Thoracic aorta (tissue), 2 donors: ENCODE data around the gene HLA-F. TPM values are rescaled to one million over a fixed set of nuclear protein-coding genes. Genes with fewer than 3 reads are reported as not detected.

Source experiments
- ATAC-seq: fragments of 150-250 bp; one replicate; pipeline ENCODE4 v1.8.0; 2017; ENCODE audit warnings: low read depth; ENCODE audit not compliant: insufficient number of reproducible peaks, low FRiP score
- DNase-seq: peaks from one replicate; pipeline ENCODE4 v3.0.0-alpha.2; 2020; ENCODE audit warnings: low spot score
- H3K27ac ChIP-seq, 2 donors: fragments of 200-600 bp; sonication (generic); 1 replicate in 1 of 2; 2 replicates in 1 of 2; pipeline ENCODE4 v1.5.1; 2016; ENCODE audit warnings: mild to moderate bottlenecking in 2 of 2, moderate library complexity in 2 of 2
- H3K27me3 ChIP-seq: fragments of 200-600 bp; sonication (generic); replicated peaks from 2 replicates; pipeline ENCODE4 v1.6.0; 2016; ENCODE audit warnings: mild to moderate bottlenecking; ENCODE audit not compliant: insufficient read depth
- H3K36me3 ChIP-seq: fragments of 200-600 bp; sonication (generic); one replicate; pipeline ENCODE4 v1.5.1; 2016
- H3K4me1 ChIP-seq, 2 donors: fragments of 200-600 bp; sonication (generic); 1 replicate in 1 of 2; 2 replicates in 1 of 2; pipeline versions ENCODE4 v1.5.1 to v1.6.0; 2016; ENCODE audit warnings: low read depth in 2 of 2, mild to moderate bottlenecking in 1 of 2; ENCODE audit not compliant: control insufficient read depth in 1 of 2
- H3K4me3 ChIP-seq: fragments of 200-600 bp; sonication (generic); 2 replicates; pipeline ENCODE4 v1.5.1; 2016; ENCODE audit warnings: mild to moderate bottlenecking
- H3K9me3 ChIP-seq: fragments of 200-600 bp; sonication (generic); 2 replicates; pipeline ENCODE4 v1.5.1; 2016
- total RNA-seq, 2 donors: library from RNA; depleted of rRNA; stranded (reverse); fragments of >200 nt; gene quantifications; one replicate each; pipeline versions ENCODE4 v1.1.0 to v1.2.3, GENCODE V29; 2016
- TF ChIP-seq, protein P1 (sequence below): fragments of 200-600 bp; sonication (generic); IDR thresholded peaks from one replicate; pipeline ENCODE4 v1.5.1; 2019; ENCODE audit warnings: antibody characterized with exemption

The HLA-F gene
- total RNA-seq, 2 donors from 2014 or later, result 94.2 to 117 TPM

- H3K4me3 ChIP-seq, result no peak overlapping the region
Measured at GRCh38 chr6:29739136-29739881, 16.1 kb downstream of the HLA-F start.

DNA sequence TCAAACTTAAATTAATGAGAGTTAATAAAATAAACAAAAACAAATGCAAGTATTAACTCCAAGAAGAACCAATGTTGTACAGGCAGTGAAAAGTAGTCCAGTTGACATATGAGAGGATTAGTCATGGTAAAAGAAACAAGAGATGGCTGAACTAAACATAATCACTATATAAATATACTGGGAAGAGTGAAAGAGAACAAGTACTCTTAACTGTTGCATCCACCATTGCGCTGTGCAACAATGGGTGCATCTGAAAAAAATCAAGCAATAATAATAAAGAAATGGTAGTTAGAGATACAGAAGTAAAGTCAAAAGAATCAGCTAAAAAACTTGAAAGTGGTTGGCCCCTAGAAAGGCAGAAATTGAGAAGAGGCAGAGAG is 16.6 kb downstream of the HLA-F start:
- TF ChIP-seq, protein P1, sequence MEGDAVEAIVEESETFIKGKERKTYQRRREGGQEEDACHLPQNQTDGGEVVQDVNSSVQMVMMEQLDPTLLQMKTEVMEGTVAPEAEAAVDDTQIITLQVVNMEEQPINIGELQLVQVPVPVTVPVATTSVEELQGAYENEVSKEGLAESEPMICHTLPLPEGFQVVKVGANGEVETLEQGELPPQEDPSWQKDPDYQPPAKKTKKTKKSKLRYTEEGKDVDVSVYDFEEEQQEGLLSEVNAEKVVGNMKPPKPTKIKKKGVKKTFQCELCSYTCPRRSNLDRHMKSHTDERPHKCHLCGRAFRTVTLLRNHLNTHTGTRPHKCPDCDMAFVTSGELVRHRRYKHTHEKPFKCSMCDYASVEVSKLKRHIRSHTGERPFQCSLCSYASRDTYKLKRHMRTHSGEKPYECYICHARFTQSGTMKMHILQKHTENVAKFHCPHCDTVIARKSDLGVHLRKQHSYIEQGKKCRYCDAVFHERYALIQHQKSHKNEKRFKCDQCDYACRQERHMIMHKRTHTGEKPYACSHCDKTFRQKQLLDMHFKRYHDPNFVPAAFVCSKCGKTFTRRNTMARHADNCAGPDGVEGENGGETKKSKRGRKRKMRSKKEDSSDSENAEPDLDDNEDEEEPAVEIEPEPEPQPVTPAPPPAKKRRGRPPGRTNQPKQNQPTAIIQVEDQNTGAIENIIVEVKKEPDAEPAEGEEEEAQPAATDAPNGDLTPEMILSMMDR, result no peak
- ATAC-seq (no peak), DNase-seq (no peak)
- Histone ChIP-seq H3K36me3 (no peaks in the 10 kb centered on the region), H3K4me1 (no peaks in the 10 kb centered on the region), H3K27me3 (no peaks in the 10 kb centered on the region), H3K4me3 (no peak overlapping the region), H3K27ac (no peak overlapping the region), H3K9me3 (no peaks in the 10 kb centered on the region)

More at GRCh38 chr6:29739136-29739881, 16.1 kb downstream of the HLA-F start:
- H3K36me3 ChIP-seq, result no peaks in the 10 kb centered on the region
- no peak overlapping the region for H3K27ac ChIP-seq
- TF ChIP-seq, protein P1, result no peak
- no peaks in the 10 kb centered on the region for H3K4me1 ChIP-seq
- no peaks in the 10 kb centered on the region for H3K9me3 ChIP-seq
- ATAC-seq, result no peak
- DNase-seq, result no peak
- H3K27me3 ChIP-seq, result no peaks in the 10 kb centered on the region

DNA sequence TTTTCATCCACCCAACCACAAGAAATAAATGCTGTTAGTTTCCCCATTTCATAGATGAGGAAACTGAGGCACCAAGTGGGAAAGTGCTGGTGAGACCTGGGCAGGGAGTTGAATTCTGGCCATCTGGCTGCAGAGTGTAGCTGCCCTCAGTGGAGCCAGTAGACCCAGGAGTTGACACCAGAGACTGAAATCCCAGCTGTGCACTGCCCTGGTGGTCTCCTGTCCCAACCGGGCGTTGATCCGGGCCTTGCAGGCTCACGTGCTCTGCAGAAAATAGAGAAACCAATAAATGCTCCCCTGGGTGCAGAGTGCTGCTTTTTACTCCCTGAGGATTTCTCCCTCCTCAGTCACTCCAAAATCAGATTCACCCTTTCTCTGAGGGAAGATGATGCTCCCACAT is 18.4 kb downstream of the HLA-F start:
- no peaks in the 10 kb centered on the region for H3K36me3 ChIP-seq
- DNase-seq (no peak), ATAC-seq (no peak)
- no peaks in the 10 kb centered on the region for H3K27me3 ChIP-seq
- H3K4me3 ChIP-seq, result no peak overlapping the region
- TF ChIP-seq, protein P1, result no peak
- H3K4me1 ChIP-seq, result no peaks in the 10 kb centered on the region
- no peak overlapping the region for H3K27ac ChIP-seq
- no peaks in the 10 kb centered on the region for H3K9me3 ChIP-seq

DNA sequence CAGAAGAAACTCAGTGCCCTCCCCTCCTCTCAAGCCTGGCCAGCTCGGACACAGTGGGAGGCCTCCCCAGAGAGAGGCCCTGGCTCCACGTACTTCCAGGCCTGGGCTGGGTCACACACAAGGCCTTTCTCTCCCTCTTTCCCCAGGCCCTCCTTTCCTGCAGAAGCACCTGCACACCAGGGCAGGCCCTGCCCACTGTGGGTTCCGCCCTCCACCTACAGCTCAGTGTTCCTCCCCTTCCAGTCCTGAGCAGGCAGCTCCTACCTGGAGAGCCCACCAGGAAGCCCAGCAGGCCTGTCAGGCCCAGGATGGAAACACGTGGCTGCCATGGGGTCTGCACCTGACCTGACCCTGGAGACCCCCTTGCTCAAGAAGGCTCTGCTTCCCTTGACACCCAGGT is 18.9 kb downstream of the HLA-F start:
- Histone ChIP-seq H3K4me3 (no peak overlapping the region), H3K4me1 (no peaks in the 10 kb centered on the region), H3K9me3 (no peaks in the 10 kb centered on the region), H3K27ac (no peak overlapping the region), H3K36me3 (no peaks in the 10 kb centered on the region), H3K27me3 (no peaks in the 10 kb centered on the region)
- ATAC-seq (no peak), DNase-seq (no peak)
- TF ChIP-seq, protein P1, result no peak

DNA sequence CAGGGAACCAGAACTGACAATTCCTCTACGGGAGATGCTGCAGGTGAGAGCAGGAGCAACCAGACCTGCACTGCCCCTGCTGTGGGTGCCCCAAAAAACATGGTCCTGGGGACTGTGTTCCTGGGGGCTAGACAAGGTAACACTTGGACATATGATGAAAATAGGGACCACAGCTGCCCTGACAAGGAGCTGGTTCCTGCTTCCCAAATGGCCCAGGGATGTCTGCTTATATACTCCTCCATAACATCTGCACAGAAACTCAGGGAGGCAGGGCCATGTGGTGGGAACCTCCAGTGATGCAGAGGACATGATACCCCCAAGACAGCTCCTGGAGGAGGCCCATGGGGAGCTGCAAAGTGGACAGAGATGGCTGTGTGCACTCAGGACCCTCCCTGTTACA is 19.8 kb downstream of the HLA-F start:
- DNase-seq, result no peak
- H3K27ac ChIP-seq, result no peak overlapping the region
- TF ChIP-seq, protein P1, result no peak
- H3K4me3 ChIP-seq, result no peak overlapping the region
- H3K36me3 ChIP-seq, result no peaks in the 10 kb centered on the region
- ATAC-seq, result no peak
- H3K4me1 ChIP-seq, result peaks cover 3 to 6% of the 10 kb centered on the region in 2 donors
- H3K9me3 ChIP-seq, result no peaks in the 10 kb centered on the region
- H3K27me3 ChIP-seq, result no peaks in the 10 kb centered on the region
